ENCODE measurements around the gene PAX9.

The PAX9 gene

DNA sequence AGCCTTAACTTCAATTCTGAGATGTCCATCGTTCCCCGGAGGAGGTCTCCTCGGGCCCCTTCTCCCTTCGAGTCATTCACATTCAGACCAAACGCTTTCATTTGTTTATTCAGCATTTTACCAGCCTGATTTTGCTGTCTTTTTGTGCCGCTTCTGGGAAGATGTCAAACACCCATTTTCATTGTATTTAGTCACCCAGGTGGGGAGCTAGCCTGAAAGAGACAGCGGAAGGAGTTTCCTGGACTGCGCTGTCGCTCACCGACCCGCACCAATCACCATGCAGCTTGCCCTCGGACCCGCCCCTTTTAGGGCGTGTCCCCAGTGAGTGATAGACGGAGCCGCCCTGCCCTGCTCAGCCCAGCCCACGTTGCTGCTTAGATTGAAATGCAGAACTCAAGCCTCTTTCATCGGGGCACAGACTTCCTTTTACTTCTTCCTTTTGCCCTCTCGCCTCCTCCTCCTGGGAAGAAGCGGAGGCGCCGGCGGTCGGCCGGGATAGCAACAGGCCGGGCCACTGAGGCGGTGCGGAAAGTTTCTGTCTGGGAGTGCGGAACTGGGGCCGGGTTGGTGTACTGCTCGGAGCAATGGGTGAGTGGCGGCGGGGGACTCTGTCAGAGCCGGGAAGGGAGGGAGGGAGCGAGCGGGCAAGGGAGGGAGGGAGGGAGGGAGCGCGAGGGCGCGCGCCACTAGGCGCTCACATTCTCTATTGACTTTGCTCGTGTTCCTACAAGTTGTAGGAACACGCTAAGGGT lies at the start of gene PAX9:
Gene PAX9 (plus strand): TSS at position 355 of the 752 bp plus-strand sequence. CDS start 230 bp downstream, at position 585.
- DNase-seq (ENCODE audit: low spot score): peak; percentile 53

DNA sequence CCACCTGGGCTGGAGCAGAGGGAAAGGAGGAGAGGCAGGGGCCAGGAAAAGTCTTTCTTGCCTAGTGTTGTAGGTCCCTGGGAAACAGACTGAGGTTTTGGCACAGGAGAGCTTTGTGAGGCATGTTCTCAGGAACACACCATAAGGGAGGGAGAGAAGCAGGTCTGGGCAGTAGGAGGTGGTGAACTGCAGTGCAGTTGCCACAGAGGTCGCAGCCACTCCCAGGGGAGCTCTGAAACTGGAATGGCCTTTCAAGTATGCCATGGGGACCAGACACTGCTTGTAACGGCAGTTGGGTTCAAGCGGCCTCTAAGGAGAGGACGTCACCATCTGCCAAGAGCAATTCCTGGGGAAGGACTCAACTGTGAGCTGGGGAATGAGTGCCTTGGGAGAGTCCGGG lies 43.8 kb upstream of the PAX9 start:
- no peak for DNase-seq (ENCODE audit: low spot score)

DNA sequence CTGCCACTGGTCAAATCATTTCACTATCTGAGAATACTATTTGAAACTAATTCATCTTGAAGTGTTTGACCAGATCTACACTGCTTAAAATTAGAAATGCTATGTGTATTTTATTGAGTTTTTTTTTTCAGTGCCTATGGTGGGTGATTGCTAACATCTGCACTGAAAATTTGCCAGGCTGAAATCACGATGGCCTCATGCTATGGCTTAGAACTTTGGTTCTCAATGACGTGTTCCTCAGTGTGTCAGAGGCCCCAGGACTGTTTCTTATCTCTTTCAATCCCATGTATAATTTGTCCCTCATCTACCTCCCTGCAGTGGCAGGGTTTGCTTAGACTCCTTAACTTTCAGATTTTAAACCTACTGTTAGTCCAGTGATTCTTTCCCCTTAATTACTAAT lies 43.0 kb upstream of the PAX9 start:
- DNase-seq (ENCODE audit: low spot score): no peak

DNA sequence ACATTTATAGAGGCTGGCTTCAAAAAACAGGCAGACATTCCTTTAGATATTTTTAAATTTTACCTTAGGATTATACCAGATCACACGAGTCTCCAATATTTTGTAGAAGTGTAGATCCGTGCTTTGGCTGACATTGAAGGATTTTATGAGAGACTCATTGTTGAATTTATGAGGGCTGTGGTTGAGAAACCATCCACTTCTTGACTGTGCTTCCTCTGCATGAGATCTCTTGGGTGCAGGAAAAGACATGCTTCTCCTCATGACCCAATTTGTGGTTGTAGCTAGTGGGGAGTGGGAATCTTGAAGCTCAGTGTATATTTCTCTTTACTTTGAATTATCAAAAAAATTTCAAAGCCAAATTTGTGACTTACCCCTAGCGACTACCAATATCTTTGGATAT lies 42.5 kb upstream of the PAX9 start:
- DNase-seq (ENCODE audit: low spot score): no peak

DNA sequence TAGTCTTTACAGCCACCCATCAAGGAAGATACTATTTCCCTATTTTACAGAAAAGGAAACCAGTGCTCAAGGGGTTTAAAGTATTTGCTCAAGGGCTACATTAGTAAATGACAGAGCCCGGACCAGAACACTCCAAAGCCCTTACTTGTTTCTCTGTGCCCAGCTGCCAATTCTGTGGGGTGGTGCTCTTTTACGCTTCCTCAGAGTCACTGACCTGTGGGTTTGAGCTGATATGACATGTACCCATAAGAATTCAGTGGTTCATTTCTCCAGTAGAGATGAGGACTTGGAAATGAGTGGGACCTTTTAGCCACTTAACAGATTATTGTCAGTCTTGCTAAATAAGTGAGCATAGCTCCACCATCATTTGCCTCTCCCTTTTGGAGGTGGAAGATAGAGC lies 41.8 kb upstream of the PAX9 start:
- no peak for DNase-seq (ENCODE audit: low spot score)

DNA sequence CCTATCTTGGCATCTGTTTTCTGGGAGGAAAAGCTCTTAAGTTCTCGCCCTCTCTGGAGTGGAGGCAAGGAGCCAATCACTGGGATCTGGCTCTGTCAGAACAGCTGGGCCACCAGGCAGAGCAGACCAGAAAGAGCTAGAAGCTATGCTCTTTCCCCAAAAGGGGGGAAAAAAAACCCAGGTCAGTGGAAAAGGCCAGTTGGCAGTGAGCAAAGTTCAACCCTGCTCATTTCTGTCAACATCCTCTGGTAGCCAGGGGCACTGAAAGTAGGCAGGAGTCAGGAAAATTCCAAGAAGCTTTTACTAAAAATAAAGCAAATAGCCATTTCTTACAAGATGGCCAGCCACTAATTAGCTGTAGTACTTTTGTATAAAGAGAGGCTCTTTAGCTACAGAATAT lies 36.6 kb upstream of the PAX9 start:
- no peak for DNase-seq (ENCODE audit: low spot score)

DNA sequence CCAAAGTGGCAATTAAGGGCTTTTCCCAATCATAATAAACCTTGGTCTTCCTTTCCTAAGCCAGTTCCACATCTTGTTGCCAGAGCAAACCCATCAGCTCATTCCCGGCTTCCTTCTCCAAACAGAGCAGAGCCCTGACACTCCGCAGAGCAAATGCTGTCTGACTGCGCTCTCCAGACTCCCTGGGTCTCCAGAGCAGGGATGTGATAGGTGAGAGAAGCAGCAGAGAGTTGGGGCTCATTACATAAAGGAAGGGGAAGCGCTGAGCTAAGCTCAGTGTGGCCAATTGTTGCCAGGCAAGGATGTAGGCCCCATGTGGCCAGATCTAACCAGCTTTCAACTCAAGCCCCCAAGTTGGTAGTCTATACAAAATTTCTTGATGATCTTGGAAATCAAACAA lies 36.2 kb upstream of the PAX9 start:
- DNase-seq (ENCODE audit: low spot score): no peak

DNA sequence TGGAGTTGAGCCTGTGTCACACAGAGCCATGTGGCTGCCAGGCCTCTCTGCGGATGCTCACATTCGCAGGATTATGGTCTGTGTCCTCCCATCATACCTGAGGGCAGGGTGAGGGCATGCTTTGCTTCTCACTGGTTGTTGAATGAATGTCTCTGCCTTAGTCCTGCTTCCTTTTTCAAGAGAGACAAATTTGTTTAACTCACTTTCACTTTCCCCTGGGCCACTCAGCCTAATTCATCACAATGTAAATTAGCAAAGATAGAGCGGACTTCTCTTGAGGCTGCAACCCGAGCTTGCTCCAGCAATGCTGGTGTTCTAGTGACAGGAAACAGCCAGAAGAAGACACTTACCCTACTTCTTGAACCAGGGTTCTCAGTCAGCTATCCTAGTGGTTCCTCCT lies 35.5 kb upstream of the PAX9 start:
- peak; percentile 1 for DNase-seq (ENCODE audit: low spot score)

DNA sequence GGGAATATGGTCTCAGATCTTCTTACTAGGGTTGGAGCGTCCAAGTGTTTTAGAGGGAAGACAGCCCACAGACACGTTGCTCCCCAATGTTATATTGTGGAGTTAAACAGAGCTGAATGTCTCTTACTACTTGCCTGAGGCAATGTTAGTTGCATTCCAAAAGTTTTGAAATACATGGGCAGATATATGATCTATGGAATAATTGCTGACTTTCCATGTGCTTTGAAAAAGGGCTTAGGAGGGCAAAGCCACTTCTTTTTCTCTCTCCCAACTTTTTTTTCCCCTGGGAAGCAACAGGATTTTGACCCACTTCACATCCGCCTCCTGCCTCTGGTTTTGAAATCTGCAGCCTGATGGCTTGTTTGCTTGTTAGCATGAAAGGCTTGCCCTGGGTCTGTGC lies 33.7 kb upstream of the PAX9 start:
- DNase-seq (ENCODE audit: low spot score): no peak

DNA sequence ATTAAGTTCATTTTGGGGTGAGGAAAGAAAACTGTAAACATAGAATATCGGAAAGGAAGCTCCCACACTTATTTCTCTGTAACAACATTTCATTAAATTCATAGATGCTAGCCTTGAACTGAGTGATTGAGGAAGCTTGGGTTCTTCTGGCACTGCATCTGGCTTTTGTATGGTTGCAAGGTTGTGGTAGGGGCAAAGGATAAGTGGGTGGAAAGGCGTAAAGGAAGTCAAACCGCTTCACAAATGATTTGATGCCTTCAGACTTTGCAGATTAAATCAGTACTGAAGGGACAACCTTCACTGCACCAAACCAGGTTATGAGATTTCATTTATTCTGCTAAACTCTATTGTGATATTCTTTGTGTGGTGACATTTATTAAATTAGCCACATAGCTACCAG lies 28.1 kb upstream of the PAX9 start:
- no peak for DNase-seq (ENCODE audit: low spot score)

DNA sequence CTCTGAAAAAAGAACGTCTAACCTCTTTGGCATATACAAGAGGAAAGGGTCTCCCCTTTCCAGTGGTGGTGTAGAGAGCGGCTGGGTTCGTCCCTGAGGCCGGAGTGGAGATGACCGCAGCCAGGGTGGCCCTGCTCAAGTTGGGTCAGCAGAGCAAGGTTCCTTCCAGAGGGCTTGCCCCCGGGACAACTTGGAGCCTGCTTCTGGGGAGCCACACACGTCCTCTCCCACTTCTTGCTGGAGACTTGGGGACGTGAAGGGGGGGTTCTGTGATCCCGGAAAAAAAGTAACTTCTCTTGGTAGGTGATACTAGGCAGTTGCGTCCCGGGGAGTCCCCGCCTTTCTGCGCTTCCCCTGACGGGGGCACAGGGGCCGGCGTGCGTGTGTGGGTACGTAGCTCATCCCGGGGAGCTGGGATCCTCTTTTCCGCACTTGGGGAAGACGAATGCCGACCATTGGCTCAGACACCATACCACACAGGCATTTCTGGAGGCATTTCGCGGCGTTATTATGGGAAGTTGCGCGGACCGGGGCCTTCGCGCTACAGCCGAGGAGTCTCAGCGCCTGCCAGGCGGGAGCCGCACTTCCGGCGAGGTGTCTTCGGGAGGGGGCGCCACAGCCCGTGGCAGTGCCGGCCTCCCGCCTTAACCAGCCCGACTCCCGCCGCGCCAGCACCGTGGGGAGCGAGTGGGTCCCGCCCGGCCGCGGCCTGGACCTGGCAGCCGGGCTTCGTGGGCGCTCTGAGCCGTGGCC lies 14.8 kb upstream of the PAX9 start:
- DNase-seq (ENCODE audit: low spot score): no peak

DNA sequence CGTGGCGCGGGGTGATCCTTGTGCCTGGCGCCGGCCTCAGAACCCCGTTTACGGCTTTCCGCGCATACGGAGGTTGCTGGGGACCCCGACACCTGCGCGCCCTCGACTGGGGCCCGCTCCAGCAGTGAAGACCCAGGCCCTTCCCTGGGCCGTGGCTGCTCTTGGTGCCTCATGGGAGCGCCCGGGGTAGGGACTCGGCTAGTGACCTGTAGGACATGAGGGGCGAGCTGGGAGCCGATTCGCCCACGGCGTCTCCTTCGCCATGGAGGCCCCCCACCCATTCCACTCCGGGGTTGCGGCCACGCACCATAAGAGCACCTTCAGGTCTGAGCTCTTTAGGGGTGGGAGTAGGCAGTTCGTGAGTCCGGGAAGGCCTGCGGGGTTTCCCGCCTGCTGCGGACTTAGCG lies 14.2 kb upstream of the PAX9 start:
- DNase-seq (ENCODE audit: low spot score): no peak

DNA sequence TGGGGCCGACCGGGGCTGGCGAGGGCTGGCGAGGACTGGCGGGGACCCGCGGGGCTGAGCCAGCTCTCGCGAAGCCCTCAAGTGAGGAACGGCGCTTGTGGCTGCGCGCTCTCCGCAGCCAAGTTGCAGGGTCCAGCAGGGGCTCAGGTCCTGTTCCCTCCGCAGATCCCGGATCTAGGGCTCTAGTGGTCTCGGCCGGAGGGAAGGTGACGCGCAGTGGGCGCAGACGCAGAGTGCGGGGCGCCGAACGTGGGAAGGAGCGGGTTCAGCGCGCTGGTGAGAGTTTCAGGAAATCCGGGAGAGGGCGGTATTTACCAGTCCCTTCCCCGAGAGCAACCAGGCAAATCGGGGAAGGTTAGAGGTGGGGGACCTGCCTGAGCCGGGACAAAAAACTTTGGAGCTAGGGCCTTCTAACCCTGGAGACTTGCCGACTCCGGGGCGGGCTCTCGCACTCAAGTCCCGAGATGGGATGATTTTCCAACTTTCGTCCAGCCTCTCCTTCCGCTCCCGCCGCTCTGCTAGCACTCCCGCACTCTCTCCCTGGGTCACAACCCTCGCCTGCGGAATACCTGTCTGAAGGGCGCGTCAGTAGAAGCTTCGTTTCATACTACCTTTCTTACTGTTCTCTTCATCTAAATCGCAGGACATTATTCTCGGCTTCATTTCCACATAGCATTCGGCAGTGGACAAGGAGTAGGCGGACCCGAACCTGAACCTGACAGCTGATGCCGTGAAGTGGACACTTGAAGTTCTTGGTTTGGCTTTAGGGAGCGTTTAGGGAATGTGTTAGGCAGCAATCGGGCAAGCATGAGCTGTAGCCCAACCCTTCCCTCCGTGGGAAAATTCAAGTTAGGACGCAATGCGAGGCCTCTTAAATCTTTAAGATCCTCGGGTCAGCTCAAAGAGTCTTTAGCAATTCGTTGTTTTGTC lies 13.6 kb upstream of the PAX9 start:
- no peak for DNase-seq (ENCODE audit: low spot score)

DNA sequence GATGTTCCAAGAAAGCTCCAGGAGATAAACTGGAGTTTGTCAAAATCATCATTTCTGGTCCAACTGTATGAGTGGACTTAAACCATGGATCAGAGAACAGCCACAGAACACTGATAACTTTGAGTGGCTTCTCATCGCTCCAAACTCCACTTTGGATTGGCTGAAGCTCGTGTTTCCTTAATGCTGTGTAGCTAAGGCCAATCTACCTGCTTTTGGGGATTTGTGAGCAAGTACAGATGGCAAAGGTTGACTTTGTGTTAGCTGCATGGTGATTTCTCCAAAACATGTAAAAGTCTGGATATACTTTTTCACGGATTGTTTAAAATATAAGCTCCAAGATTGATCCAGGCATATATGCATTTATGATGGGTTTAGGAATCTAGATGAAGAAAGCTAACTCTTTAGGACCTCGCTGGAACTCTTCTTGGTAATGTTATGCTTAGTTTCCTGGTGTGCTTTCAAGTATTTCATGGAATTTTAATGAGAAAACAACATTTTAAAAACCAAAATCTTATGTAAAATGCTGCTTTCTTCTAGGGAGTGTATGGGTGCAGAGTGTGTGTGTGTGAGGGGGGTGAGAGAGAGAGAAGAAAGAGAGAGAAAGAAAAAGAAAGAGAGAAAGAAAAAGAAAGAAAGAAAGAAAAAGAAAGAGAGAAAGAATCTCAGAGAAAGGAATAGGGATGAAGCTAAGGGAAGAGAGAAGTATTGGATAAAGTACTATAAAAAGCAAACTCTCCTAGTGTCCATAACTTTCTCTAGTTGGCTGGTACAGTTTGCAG lies 11.6 kb upstream of the PAX9 start:
- no peak for DNase-seq (ENCODE audit: low spot score)

DNA sequence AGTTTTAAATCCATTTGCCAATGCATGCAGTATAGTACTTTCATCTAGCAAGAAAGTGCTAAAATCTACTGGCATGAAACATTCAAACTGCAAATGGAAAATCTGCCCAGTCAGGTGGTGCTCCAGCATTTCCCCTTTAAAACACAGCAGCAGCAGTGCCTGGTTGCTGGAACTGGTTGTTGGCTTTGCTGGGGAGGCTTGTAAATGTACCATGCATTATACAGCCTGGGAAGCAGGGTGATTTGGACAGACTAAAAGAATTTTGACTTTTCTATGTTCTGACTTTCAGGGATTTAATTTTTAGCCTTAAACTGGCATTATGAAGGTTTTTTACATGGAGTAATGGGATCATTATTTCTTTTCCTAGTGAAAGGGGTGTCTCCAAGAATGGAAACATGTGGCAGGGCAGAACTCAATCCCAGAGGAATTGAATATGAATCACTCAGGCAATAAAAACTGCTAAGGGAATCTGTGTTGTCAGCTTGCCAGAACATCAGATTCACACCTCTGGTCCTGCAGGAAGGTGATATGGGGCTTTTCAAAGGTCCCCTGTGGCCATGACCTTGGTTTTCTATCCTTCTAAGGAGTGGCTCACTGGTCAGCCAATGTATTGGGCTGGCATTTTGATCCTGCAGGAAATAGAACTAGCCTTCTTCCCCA lies 9.0 kb upstream of the PAX9 start:
- DNase-seq (ENCODE audit: low spot score): no peak

DNA sequence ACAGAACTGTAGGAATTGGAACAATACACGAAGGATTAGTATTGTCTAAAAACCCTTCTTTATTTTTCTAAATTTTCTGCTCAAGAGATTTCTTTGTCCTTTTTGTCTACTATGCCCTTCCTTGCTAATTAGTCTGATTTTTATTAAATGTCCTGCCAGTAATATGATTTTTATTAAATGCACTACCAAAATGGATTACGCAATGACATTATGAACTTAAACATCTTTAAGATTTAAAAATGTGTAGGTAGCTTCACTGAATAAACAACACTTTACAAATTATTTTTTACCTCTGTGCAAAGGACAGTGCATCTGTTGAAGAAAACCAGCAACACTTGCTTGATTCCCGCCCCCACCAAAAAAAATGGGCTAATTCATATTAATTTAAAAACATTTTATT lies 8.2 kb upstream of the PAX9 start:
- no peak for DNase-seq (ENCODE audit: low spot score)

DNA sequence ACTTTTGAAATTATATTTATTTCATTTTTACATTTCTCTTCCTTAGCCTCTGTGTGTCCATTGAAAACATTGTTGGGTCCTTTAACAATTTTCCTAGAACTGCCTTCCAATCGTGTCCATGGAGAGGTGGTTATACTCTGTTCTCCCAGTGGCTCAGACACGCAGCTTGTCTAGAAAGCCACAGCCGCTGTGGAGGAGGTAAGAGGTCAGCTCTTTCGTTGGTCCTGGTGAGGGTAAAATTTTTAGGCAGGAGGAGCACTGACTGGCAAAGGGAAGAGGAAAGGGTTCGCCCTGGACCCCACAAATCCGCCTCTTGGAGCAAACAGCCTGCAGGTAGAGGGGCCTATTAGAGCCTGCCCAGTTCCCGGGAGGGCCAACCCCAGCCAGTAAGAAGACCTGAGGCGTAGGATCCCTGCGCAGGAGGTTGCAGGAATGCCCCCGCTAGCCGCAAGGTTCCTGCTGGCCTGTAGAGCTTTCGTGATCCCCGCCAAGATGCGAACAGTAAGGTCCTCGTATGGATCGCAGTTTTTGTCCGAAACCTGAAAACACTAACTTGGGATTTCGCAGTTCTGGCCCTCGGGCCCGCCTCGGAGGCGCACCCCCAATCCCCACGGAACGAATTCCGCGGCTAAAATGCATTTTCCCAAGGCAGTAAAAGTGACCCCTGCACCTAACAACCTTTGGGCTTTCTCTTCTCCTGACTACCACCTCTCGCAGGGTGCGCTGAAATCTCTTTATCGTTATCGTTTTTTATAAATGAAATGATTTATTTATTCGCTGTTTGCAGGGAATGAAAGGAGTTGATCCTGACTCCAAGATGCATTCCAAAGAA lies 7.5 kb upstream of the PAX9 start:
- DNase-seq (ENCODE audit: low spot score): no peak

DNA sequence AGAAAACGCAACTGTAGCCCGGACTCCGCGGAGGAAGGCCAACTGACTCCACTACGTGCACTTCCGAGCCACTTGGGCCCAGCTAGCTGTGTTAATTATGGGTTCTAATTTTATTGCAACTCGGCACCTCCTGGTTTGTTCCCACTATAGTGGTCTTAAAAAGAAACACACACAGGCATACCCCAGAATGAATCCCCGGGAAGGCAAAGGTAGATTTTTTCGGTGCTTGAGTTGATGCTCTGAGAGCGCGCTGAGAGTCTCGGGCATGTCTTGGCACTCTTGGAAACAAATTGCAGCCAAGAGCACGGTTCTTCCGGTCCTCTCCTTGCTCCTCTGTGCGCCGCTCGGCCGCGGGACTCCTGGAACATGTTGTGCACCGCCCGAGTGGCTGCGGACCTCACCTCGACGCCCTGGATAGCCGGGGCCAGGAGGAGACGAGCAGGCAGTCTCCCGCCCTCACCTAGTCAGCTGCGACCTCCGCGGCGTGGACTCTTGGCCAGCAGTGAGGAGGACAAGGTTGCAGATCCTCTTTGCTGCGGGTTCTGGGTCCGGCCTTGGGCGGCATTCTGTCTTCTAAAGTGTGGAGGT lies 6.8 kb upstream of the PAX9 start:
- DNase-seq (ENCODE audit: low spot score): no peak

DNA sequence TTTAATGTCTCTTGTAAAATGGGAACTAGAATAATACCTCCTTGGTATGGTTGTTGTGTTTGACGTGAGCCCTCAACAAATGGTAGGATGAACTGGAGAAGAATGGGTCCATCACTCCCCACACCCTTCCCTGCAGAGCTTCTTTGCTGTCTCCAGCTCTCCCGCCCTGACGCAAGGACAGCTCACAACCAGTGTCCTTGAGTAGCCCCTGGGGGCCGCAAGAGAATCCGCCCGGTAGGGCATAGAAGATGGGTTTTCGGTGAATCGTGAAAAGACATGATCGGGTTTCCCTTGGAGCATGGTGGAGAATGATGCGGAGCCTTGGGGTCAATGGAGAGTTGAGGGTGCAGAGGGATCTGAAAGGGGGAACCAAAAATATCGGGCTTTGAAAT lies 6.1 kb upstream of the PAX9 start:
- DNase-seq (ENCODE audit: low spot score): no peak

Data from NAMALWA (cell line).